Measurements from ENCODE around the gene AMER3.
A peak's percentile ranks its signal among the peaks of the same experiment; 100 is the strongest.
"Not testable (repeated sequence)": the region's sequence is repeated elsewhere in the genome, so short reads cannot be mapped to it uniquely, and the experiment has no call there.

Gene AMER3, protein sequence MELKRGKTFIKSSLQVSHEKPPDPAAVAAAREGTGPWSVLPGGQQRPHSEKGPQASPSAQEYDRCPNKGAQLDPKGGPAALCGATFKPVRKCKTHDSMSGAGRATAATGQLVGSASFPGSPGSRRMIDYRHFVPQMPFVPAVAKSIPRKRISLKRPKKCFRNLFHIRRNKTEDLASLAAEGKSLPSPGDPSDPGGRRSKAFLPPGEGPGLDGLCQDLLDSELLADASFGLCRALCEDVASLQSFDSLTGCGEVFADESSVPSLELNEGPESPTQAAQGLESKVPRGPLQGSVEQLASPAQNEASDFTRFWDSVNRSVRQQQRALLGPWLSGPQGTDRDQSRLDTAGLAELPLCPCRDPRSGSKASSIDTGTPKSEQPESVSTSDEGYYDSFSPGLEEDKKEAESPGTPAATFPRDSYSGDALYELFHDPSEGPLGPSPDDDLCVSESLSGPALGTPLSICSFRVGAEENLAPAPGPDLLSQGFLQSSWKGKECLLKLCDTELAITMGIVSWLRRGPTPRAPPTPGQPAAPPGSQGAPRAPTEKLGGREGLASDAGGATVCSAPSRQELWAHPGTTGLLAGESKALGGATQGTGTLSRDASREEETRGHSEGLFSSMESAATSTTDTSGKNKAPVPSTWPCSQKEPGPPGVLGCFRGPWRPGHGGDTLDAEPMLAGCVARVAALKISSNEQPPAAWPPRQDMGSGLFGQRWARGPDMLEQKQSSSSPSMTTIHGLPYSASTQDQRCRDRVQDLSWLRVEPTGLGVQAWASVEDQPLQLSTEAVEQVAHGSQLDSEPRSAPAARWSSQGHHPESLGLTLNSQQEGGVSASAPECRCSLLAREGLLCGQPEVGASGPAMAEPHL

DNA sequence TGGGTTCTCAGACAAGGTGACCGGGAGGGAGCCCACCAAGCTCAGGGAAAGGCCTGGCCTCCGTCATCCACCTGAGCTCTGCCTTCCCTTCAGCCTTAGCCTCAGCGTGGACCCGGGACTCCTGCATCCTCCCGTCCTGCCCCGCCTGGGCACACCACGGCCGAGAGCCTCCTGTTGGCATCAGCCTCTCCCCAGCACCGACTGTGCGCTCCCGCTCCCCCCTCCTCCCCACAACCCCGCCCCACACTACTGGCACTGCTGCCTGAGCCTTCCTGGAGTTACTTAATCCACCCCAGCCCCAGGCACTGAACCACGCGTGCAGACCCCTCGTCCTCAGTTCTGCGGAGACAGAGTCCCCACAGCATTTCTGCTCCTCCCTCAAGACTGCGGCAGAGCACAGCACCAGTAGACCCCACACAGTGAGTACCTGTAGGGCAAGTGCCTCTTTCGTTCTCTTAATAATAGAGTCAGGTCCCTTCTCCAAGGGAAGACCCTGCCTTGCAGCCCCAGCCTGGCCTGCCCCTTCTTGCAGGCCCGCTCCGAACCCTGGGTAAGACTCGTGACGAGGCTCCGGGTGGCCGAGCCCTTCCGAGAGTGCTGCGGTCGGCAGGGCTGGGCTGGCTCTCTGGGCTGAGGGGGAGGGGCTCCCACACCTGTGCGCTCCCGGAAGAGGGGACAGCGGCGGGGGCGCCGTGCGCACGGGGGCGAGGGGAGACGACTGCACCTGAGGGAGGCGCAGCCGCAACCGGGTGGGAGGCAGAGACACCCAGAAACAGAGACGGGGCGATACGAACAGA lies at the start of gene AMER3:
Gene AMER3 (plus strand): TSS at position 285 of the 797 bp plus-strand sequence. CDS start 6,533 bp downstream, outside the sequence.
- no peak for DNase-seq (ENCODE audit: low read depth)

DNA sequence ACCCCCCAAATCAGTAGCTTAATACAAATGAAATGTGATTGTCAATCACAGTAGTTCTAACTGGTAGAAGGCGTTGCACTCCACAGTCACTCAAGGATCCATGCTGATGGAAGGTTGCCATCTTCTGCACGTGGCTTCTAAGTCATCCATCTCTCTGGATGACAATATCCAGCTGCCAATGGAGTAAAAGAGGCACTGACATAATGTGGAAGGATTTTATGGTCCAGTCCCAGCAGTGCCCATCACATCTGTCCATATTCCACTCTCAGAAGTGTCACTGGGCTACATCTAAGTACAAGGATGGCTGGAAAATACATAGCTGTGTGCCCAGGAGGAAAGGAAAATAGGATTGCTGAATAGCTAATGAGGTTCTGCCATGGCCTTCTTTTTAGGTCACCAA lies 40.5 kb upstream of the AMER3 start:
- not testable (repeated sequence) for DNase-seq (ENCODE audit: low read depth)

DNA sequence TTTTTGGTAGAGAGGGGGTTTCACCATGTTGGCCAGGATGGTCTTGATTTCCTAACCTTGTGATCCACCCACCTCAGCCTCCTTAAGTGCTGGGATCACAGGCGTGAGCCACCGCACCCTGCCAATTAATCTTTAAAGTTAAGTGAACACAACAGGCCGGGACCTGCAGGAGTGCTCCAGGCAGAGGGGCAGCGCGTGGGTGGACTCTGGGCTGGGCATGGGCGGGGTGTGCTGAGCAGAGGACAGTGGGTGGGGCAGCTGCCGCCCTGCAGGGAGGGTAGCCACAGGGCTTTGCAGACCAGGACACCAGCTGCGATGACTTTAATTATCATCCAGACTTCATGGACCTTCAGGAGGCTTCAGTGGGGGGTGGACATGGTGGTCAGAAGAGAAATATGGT lies 35.3 kb upstream of the AMER3 start:
- no peak for DNase-seq (ENCODE audit: low read depth)

DNA sequence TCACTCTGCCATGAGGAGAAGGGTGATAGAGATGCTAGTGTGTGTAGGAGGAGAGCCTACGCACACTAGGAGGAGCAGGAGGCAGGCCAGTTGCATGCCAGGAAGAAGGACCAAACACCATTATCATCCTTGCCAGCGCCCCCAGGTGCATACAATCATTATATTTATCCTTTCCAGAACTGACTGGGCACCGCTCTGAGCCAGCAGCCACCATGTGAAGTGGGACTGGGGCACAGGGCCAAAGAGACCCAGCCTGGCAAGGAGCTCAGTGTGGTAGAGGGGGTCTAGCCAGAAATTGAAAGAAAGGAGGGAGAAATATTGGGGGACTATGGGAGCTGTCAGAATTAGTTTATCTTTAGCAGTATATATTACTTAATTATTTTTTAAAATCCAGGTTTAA lies 34.8 kb upstream of the AMER3 start:
- no peak for DNase-seq (ENCODE audit: low read depth)

DNA sequence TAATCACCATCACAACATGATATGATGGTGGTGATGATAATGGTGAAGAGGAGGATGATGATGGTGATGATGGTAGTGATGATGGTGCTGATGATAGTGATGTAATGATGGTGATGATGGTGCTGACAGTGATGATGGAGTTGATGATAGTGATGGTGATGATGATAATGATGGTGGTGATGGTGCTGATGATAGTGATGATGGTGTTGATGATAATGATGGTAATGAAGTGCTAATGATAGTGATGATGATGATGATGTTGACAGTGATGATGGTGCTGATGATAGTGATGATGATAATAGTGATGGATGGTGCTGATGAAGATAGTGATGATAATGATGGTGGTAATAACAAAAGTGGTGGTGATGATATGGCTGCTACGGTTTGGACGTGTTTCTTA lies 30.9 kb upstream of the AMER3 start:
- DNase-seq (ENCODE audit: low read depth) = no peak

DNA sequence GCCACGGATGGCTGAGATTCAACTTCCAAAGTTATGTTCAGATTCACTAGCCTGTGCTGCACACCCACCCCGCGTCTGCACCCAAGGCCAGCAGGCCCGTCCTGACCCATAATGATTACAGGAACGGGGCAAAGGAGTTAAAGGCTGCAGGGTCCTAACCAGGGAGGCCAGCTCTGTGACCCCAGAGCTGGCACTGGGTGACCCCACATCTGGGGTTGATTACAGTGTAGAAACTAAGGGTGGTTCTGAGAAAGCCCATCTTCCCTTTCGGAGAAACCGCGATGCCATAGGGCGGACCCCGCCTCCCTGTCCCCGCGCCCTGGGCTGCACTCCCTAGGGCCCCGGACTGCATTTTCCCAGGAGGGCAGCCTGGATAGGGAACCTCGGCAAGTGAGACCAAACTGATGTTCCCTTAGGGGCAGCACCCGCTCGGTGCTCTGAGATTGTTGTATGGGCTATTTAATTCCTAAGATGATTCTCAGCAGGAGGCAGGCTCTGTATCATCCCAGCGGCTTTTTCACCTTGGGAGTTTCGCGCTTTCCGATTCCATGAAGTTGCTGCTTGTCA lies 28.6 kb upstream of the AMER3 start:
- no peak for DNase-seq (ENCODE audit: low read depth)

DNA sequence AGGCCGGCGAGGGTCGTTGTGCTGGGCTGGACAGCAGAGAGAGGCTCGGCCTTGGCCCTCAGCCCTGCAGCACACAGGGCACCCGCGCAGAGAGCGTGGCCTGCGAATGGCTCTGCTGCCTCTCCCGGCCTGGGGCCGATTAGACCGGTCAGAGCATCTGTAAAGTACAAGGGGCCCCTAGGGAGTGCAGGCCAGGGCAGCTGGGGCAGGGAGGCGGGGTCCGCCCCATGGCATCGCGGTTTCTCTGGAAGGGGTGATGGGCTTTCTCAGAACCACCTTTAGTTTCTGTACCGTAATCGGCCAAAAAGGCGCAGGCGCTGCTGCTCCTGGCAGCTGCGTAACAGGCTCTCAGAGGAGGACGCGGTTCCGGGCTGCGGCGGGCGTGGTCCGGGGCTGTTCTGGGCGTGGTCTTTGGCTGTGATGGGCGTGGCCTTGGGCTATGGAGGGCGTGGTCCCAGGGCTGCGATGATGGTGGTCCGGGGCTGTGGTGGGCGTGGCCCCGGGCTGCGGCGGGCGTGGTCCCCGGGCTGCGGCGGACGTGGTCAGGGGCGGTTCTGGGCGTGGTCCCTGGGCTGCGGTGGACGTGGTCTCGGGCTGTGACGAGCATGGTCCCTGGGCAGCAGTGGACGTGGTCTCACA lies 27.9 kb upstream of the AMER3 start:
- peak; percentile 83 for DNase-seq (ENCODE audit: low read depth)

DNA sequence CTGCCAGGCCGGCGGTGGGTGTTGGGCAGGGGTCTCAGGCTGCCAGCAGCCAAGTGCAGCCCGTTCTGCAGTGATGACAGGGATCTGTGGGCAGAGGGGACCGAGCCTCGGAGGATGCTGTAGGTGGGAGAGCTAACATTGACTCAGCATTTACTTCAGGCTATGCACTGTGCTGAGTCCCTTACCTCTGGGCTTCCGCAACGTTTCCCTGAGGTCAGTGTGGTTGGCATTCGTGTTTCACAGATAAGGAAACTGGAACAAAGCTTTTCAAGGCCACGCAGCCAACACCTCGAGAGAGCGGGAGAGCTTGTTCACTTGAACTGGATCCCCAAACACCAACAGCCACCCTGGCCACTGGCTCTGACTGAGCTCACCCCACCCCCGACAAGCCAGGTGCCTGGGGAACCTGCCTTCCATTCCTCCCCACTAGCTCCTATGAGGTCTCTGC lies 27.3 kb upstream of the AMER3 start:
- DNase-seq (ENCODE audit: low read depth) = no peak

DNA sequence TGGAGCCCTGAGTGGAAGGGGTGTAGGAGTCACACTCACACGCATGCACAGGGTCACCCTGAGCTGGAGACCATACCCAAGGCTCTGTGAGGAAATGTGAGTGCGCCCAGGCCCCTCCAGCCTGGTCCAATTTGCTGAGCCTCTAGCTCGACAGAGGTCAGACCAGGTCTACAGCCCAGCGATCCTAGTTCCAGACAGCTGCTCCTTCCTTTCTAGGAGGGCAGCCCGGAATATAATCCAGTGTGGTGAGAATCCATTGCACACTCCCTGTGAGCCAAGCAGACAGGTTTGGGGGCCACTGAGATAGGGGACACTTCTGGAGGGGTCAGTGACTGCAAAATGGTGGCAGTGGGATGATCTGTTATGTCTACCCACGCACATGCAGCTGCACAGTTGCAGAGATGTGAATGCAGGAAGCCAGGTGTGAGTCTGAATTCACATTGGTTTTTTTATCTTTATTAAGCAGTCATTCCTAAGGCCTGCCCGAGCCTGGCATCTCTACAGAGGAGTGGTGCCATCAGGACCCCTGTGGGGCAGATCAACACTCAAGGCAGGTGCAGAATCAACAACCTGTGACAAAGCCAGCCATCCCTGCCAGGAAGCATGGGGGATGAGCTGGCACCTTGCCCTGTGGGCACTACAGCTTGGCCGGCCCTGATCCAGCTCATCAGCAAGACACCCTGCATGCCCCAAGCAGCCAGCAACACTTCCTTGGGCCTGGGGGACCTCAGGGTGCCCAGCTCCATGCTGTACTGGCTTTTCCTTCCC lies 26.6 kb upstream of the AMER3 start, which contains the start of gene GPR148:
Gene GPR148 (plus strand): TSS at position 522 of the 768 bp plus-strand sequence. CDS start 82 bp downstream, at position 604.
- DNase-seq (ENCODE audit: low read depth) = no peak

DNA sequence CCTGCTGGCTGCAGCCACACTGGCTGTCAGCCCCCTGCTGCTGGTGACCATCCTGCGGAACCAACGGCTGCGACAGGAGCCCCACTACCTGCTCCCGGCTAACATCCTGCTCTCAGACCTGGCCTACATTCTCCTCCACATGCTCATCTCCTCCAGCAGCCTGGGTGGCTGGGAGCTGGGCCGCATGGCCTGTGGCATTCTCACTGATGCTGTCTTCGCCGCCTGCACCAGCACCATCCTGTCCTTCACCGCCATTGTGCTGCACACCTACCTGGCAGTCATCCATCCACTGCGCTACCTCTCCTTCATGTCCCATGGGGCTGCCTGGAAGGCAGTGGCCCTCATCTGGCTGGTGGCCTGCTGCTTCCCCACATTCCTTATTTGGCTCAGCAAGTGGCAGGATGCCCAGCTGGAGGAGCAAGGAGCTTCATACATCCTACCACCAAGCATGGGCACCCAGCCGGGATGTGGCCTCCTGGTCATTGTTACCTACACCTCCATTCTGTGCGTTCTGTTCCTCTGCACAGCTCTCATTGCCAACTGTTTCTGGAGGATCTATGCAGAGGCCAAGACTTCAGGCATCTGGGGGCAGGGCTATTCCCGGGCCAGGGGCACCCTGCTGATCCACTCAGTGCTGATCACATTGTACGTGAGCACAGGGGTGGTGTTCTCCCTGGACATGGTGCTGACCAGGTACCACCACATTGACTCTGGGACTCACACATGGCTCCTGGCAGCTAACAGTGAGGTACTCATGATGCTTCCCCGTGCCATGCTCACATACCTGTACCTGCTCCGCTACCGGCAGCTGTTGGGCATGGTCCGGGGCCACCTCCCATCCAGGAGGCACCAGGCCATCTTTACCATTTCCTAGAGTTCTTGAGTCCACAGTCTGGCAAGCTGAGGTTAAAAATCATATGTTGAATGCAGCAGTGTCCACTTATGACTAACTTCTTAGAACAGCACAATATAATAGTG lies 25.7 kb upstream of the AMER3 start:
- DNase-seq (ENCODE audit: low read depth) = no peak

DNA sequence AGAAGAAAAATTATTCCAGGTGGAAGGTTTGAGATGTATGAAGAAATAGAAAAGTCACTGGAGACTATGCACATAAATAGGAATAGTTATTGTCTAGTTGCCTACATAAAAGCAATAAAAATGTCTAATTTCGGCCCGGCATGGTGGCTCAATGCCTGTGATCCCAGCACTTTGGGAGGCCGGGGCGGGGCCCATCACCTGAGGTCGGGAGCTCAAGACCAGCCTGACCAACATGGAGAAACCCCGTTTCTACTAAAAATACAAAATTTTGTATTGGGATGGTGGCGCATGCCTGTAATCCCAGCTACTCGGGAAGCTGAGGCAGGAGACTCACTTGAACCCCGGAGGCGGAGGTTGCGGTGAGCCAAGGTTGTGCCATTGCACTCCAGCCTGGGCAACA lies 23.1 kb upstream of the AMER3 start:
- not testable (repeated sequence) for DNase-seq (ENCODE audit: low read depth)

DNA sequence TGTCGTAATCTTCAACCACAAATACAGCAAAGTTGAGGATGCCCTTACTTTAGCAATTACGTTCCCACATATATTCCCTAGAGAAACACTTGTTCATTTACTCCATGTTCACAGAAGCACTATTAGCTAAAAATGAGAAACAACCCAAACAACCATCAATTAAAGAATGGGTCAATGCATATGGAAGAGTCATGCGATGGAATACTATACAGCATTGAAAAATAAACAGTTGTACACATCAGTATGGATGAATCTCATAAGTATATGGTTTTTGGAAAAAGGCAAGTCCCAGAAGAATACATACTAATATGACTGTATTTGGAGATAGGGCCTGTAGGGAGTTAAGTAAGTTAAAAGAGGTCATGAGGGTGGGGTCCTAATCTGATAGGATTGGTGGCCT lies 20.1 kb upstream of the AMER3 start:
- no peak for DNase-seq (ENCODE audit: low read depth)

DNA sequence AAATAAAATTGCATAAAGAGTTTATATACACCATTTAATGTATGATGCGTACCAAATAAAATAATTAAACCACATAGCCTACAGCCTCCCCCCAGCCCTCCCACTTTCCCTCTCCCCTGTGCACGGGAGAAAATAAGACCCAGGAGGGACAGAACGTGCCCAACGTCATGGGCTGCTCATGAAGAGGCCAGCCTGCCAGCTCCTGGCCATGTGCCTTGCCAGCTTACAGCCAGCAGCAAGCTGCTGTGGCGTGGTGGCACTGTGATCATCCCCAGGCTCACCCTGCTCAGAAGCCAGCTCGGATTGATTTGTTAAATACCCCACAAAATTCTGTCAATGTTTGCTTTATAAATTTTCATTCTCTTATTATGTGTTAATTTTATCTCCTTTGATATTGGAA lies 18.9 kb upstream of the AMER3 start:
- DNase-seq (ENCODE audit: low read depth) = no peak

DNA sequence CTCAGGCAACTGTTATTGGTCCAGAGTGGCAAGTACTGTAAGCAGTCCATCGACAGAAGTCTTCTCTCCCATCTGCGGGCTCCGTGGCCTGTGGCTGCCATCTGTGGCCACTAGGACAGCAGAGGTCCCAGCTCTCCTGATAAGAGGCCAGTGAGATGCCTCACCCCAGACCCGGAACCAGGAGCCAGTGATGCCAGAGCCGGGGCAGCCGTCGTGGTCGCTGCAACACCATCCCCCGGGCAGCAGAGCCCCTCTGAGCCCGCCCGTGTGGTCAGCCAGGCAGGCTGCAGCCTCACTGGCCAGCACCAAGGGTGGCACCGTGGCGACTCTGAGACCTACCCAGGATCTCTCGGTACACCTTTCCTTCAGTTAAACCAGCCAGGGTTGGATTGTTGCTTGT lies 17.7 kb upstream of the AMER3 start:
- DNase-seq (ENCODE audit: low read depth) = no peak

DNA sequence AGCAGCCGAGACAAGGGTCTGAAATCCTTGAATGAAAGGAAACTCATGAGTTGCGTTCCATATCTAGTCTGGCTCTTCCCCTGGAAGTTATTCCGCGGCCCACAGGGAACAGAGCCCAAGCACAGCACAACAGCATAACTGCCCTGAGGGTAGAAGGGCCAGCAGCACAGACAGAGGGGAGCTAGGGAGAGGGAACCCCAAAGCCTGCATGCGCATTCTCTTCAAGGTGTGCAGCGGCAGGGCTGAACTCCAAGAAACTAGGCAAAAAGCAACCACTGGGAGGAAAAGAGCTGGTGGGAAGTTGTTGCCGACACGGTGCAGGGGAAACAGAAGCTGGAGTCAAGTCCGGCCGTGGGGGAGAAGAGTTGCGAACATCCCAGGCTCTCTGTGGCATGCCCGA lies 14.7 kb upstream of the AMER3 start:
- no peak for DNase-seq (ENCODE audit: low read depth)

DNA sequence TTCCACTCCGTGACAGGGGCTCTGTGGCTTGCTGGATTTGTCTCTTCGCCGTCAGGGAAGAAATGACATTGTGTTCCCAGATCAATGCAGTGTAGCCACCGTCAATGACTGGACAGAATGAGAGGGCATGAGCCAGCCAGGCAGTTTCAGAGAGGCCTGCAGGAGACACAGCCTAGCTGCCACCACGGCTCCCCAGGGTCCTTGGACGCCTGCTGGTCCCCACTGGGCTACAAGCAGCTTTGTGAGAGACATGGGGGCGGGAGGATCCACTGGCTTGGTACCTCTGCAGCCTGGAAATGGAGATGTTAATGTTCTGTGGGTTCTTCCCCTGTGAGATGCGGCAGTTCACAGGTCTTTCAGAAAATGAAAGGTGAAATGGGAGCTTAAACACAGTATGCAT lies 12.1 kb upstream of the AMER3 start:
- no peak for DNase-seq (ENCODE audit: low read depth)

DNA sequence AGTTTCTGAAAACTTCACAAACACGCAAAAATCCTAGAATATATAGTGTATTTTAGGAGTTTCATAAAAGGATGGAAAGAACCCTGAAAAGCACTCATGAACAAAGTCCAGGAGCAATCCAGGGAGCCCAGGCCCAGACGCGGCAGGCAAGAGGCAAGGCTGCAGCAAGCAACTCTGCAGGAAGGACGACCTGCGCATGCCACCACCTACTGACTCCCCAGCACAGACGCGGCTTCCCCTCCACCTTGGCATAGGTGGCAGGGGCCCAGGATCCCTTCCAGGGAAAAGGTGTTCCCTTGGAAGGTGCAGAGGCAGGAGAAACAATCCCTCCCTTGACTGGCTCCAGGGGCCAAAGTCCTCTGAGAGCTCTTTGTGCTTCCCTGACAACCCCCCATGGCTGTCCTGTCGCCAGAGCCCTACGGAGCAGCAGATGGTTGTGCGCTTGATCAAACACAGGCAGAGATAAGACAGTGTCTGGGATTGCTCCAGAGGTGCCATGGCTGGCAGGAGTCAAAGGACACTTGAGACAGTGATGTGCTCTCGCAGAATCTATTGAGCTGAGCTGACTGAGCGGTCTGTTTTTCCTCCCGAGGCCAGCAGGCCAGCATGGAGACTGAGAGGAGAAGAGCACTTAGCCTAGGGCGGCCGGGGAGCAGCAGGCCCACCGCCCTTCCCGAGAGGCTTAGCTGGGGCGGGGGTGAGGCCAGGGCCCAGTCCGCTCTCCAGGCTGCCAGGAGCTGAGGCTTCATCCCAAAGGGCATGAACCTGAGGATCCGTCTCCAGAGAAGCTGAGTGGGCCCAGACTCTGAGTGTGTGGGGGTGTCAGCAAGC lies 10.8 kb upstream of the AMER3 start:
- DNase-seq (ENCODE audit: low read depth) = no peak

DNA sequence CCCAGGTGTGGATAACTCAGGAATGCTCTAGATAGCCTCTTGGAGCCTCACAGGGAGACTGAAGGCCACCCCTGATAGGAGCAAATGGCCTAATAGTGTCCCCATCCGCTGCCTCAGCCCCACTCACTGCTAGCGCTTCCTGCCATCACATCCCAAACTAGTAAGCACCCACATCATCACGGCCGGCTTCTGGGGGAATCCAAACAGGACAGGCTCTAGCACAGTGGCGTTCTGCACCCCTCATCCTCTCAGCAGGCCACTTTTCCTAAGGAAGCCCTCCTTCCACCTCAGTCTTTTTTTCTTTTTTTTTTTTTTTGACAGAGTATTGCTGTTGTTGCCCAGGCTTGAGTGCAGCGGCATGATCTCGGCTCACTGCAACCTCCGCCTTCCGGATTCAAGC lies 6.3 kb upstream of the AMER3 start:
- DNase-seq (ENCODE audit: low read depth) = no peak

Measured in stimulated activated CD8-positive, alpha-beta memory T cell treated with anti-CD3 and anti-CD28 coated beads, Interleukin-7, amount 100 ng/mL, for 24 hours (primary cell).